GM06990 (cell line): ENCODE results near the gene PTTG1IP.

Source experiments
- DNase-seq: peaks from one replicate; pipeline ENCODE4 v3.0.0-alpha.2; 2011; ENCODE audit not compliant: insufficient read length; ENCODE audit errors: extremely low read depth
- H3K27me3 ChIP-seq: replicated peaks from 2 replicates; pipeline ENCODE4 v1.6.0; 2011; ENCODE audit warnings: low read length; ENCODE audit not compliant: control insufficient read depth, insufficient read depth
- H3K36me3 ChIP-seq: 2 replicates; pipeline ENCODE4 v1.5.1; 2011; ENCODE audit warnings: low read length; ENCODE audit not compliant: control insufficient read depth, insufficient read depth
- H3K4me3 ChIP-seq: replicated peaks from 2 replicates; pipeline ENCODE4 v1.5.1; 2011; ENCODE audit warnings: low read depth, mild to moderate bottlenecking, control low read depth, low read length
- TF ChIP-seq, protein P1 (sequence below): IDR thresholded peaks from 2 replicates; pipeline ENCODE4 v1.5.1; 2011; ENCODE audit warnings: low read length, control low read depth, mild to moderate bottlenecking, inconsistent platforms; ENCODE audit not compliant: insufficient read depth, poor library complexity, severe bottlenecking

The PTTG1IP gene

GRCh38 chr21:44858791-44859190 is 14.7 kb downstream of the PTTG1IP start:
- no peak for DNase-seq
- Histone ChIP-seq H3K27me3 (no peaks in the 10 kb centered on the region), H3K4me3 (no peak overlapping the region), H3K36me3 (peaks cover 24% of the 10 kb centered on the region)
- TF ChIP-seq, protein P1, sequence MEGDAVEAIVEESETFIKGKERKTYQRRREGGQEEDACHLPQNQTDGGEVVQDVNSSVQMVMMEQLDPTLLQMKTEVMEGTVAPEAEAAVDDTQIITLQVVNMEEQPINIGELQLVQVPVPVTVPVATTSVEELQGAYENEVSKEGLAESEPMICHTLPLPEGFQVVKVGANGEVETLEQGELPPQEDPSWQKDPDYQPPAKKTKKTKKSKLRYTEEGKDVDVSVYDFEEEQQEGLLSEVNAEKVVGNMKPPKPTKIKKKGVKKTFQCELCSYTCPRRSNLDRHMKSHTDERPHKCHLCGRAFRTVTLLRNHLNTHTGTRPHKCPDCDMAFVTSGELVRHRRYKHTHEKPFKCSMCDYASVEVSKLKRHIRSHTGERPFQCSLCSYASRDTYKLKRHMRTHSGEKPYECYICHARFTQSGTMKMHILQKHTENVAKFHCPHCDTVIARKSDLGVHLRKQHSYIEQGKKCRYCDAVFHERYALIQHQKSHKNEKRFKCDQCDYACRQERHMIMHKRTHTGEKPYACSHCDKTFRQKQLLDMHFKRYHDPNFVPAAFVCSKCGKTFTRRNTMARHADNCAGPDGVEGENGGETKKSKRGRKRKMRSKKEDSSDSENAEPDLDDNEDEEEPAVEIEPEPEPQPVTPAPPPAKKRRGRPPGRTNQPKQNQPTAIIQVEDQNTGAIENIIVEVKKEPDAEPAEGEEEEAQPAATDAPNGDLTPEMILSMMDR, result no peak

DNA sequence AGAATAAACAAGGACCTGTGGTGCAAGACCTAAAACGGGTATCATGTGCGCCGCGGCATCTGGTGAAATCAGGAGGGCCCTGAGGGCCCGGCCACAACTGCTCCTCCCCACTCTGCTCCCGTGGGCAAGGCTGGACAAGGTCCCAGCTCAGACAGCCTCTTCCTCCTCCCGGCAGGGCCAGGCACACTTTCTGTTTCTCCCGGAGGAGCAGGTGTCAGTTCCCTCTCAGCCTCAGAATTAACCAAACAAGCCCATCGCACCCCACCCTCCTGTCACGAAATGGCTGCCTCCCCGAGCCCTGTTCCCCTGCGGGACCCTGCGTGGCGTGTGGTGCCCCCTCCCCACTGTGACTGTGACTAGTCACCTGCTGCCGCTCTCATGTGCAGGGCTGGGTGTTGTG is 15.2 kb downstream of the PTTG1IP start:
- peaks cover 26% of the 10 kb centered on the region for H3K36me3 ChIP-seq
- no peaks in the 10 kb centered on the region for H3K27me3 ChIP-seq
- TF ChIP-seq, protein P1, result no peak
- no peak for DNase-seq
- H3K4me3 ChIP-seq, result no peak overlapping the region

- no peak for DNase-seq
- H3K36me3 ChIP-seq, result peaks cover 28% of the 10 kb centered on the region
- TF ChIP-seq, protein P1, result no peak
Observed at GRCh38 chr21:44857127-44857892, 16.2 kb downstream of the PTTG1IP start.

DNA sequence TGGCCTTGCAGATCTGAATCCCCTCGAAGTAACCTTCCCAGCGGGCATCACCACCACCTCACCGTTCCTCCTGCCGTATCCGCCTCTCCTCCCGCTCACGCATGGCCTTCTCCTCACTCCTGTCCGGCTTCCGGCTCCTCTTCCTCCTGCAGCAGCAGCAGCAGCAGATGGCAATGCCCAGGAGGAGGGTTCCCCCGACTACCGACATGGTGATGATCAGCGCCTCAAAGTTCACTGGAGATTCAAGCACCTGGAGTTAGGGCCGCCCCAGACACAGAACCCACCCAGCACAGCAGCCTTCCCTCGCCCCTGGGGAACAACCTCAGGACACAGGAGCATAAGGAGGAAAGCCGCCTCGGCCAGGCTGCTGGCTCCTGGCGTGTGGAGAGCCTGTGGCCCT is 17.4 kb downstream of the PTTG1IP start:
- no peaks in the 10 kb centered on the region for H3K27me3 ChIP-seq
- peaks cover 29% of the 10 kb centered on the region for H3K36me3 ChIP-seq
- DNase-seq, result no peak
- TF ChIP-seq, protein P1, result no peak
- no peak overlapping the region for H3K4me3 ChIP-seq

More at GRCh38 chr21:44857127-44857892, 16.2 kb downstream of the PTTG1IP start:
- no peaks in the 10 kb centered on the region for H3K27me3 ChIP-seq
- no peak overlapping the region for H3K4me3 ChIP-seq

- no peaks in the 10 kb centered on the region for H3K27me3 ChIP-seq
- no peak overlapping the region for H3K4me3 ChIP-seq
- peaks cover 29% of the 10 kb centered on the region for H3K36me3 ChIP-seq
- DNase-seq, result no peak
- TF ChIP-seq, protein P1, result no peak
Observed at GRCh38 chr21:44855572-44855971, 17.9 kb downstream of the PTTG1IP start.
